Smooth muscle cell (in vitro differentiated cells): ENCODE measurements around the gene DOCK3. TPM values are rescaled to one million over a fixed set of nuclear protein-coding genes. Genes with fewer than 3 reads are reported as not detected.
A peak's percentile ranks its signal among the peaks of the same experiment; 100 is the strongest.
"Not testable (repeated sequence)": the region's sequence is repeated elsewhere in the genome, so short reads cannot be mapped to it uniquely, and the experiment has no call there.

Source experiments
- DNase-seq: peaks from one replicate; lab custom pipeline; 2025; ENCODE audit not compliant: unreplicated experiment; lab: John Stamatoyannopoulos, UW
- H2AFZ ChIP-seq: fragments of 200-600 bp; sonication (generic); 2 replicates; pipeline ENCODE4 v1.6.0; 2016; ENCODE audit warnings: antibody characterized with exemption, low read depth, mild to moderate bottlenecking
- H3F3A ChIP-seq: fragments of 200-600 bp; sonication (generic); 2 replicates; pipeline ENCODE4 v1.6.0; 2017; ENCODE audit warnings: antibody characterized with exemption, low read depth
- H3K27ac ChIP-seq: fragments of 200-600 bp; sonication (generic); 2 replicates; pipeline ENCODE4 v1.5.1; 2016; ENCODE audit warnings: low read depth, mild to moderate bottlenecking
- H3K27me3 ChIP-seq: fragments of 200-600 bp; sonication (generic); 2 replicates; pipeline ENCODE4 v1.6.1; 2016; ENCODE audit warnings: low read depth, mild to moderate bottlenecking
- H3K36me3 ChIP-seq: fragments of 200-600 bp; sonication (generic); 2 replicates; pipeline ENCODE4 v1.5.1; 2016; ENCODE audit warnings: low read depth
- H3K4me1 ChIP-seq: fragments of 200-600 bp; sonication (generic); 2 replicates; pipeline ENCODE4 v1.5.1; 2016; ENCODE audit warnings: low read depth
- H3K4me2 ChIP-seq: fragments of 200-600 bp; sonication (generic); 2 replicates; pipeline ENCODE4 v1.6.0; 2016; ENCODE audit warnings: mild to moderate bottlenecking
- H3K4me3 ChIP-seq: fragments of 200-600 bp; sonication (generic); 2 replicates; pipeline ENCODE4 v1.5.1; 2016; ENCODE audit warnings: mild to moderate bottlenecking
- H3K79me2 ChIP-seq: fragments of 200-600 bp; sonication (generic); 2 replicates; pipeline ENCODE4 v1.6.0; 2016; ENCODE audit warnings: low read depth, mild to moderate bottlenecking
- H3K9ac ChIP-seq: fragments of 200-600 bp; sonication (generic); 2 replicates; pipeline ENCODE4 v1.6.0; 2016; ENCODE audit warnings: low read depth
- H3K9me3 ChIP-seq: fragments of 200-600 bp; sonication (generic); replicated peaks from 2 replicates; pipeline ENCODE4 v1.5.1; 2016; ENCODE audit warnings: low read depth
- H4K20me1 ChIP-seq: fragments of 200-600 bp; sonication (generic); 2 replicates; pipeline ENCODE4 v1.6.0; 2016; ENCODE audit warnings: low read depth
- CTCF ChIP-seq: fragments of 200-600 bp; sonication (generic); IDR thresholded peaks from 2 replicates; pipeline ENCODE4 v1.5.1; 2017; ENCODE audit warnings: borderline replicate concordance, mild to moderate bottlenecking, antibody characterized with exemption; ENCODE audit not compliant: insufficient read depth, poor library complexity, severe bottlenecking
- WGBS: methylation state at CpG from one replicate; pipeline ENCODE4 v1.1.7; 2016; ENCODE audit warnings: low lambda C conversion rate; 5-methylcytosine and 5-hydroxymethylcytosine counted together
- polyA plus RNA-seq: library from polyadenylated mRNA; unstranded; fragments of >200 nt; fragmentation: Nextera tagmentation; extraction: Ambion mirVana; gene quantifications from 2 replicates; pipeline ENCODE4 v1.2.1, GENCODE V29; 2016
- total RNA-seq: library from RNA; depleted of rRNA; stranded (reverse); fragments of >200 nt; gene quantifications from 2 replicates; pipeline ENCODE4 v1.2.3, GENCODE V29; 2014

The DOCK3 gene
- total and polyA plus RNA-seq, 2 experiments from 2014 or later, result 0.29 to 2.2 TPM

- no peak overlapping the region for H3K27ac ChIP-seq
- no peaks in the 10 kb centered on the region for H3K9me3 ChIP-seq
- no peaks in the 10 kb centered on the region for H3K36me3 ChIP-seq
- H2AFZ ChIP-seq, result no peak overlapping the region
- no peak for TF ChIP-seq CTCF
- peaks cover 19% of the 10 kb centered on the region for H3K4me1 ChIP-seq
- no peak overlapping the region for H3K9ac ChIP-seq
- peaks cover 70% of the 10 kb centered on the region for H3K27me3 ChIP-seq
- peak overlapping the region; percentile 50 for H3K4me3 ChIP-seq
- H4K20me1 ChIP-seq, result no peaks in the 10 kb centered on the region
- H3K4me2 ChIP-seq, result peak overlapping the region; percentile 89
- no peaks in the 10 kb centered on the region for H3K79me2 ChIP-seq
- 63% methylated on average over 7 of the region's 7 CpGs for WGBS
- no peak for DNase-seq
- H3F3A ChIP-seq, result peaks cover 3% of the 10 kb centered on the region
These were observed 1.4 kb downstream of the DOCK3 start for GRCh38 chr3:50676031-50676705.

GRCh38 chr3:50687127-50687751 lies 12.5 kb downstream of the DOCK3 start:
- H3K4me1 ChIP-seq, result no peaks in the 10 kb centered on the region
- TF ChIP-seq CTCF, result no peak
- H3K4me2 ChIP-seq, result no peak overlapping the region
- H4K20me1 ChIP-seq, result no peaks in the 10 kb centered on the region
- H3K9ac ChIP-seq, result no peak overlapping the region
- no peaks in the 10 kb centered on the region for H3K36me3 ChIP-seq
- no peaks in the 10 kb centered on the region for H3K27me3 ChIP-seq
- no peak overlapping the region for H2AFZ ChIP-seq
- no peaks in the 10 kb centered on the region for H3K79me2 ChIP-seq
- H3F3A ChIP-seq, result no peaks in the 10 kb centered on the region
- no peak overlapping the region for H3K4me3 ChIP-seq
- H3K27ac ChIP-seq, result no peak overlapping the region
- H3K9me3 ChIP-seq, result no peaks in the 10 kb centered on the region
- WGBS, result 77% methylated on average over 7 of the region's 7 CpGs
- DNase-seq, result no peak

- Histone ChIP-seq H3K27me3 (no peaks in the 10 kb centered on the region), H3K79me2 (no peaks in the 10 kb centered on the region), H2AFZ (no peak overlapping the region), H3F3A (no peaks in the 10 kb centered on the region), H3K27ac (no peak overlapping the region), H3K4me1 (no peaks in the 10 kb centered on the region), H3K4me3 (no peak overlapping the region), H3K36me3 (no peaks in the 10 kb centered on the region), H3K9me3 (no peaks in the 10 kb centered on the region), H3K9ac (no peak overlapping the region), H3K4me2 (no peak overlapping the region), H4K20me1 (no peaks in the 10 kb centered on the region)
- WGBS, result 76% methylated on average over 2 of the region's 2 CpGs
- TF ChIP-seq CTCF, result no peak
- DNase-seq, result no peak
These were observed 13.2 kb downstream of the DOCK3 start for GRCh38 chr3:50687916-50688315.

- WGBS, result 61% methylated on average over 4 of the region's 4 CpGs
- H3K27me3 ChIP-seq, H3K36me3 ChIP-seq, H3K9me3 ChIP-seq, H3K4me2 ChIP-seq, H4K20me1 ChIP-seq, H3K79me2 ChIP-seq, DNase-seq, H3K9ac ChIP-seq, H3K4me1 ChIP-seq, H2AFZ ChIP-seq, H3K4me3 ChIP-seq, H3K27ac ChIP-seq, H3F3A ChIP-seq: not testable (repeated sequence)
These were observed 13.9 kb downstream of the DOCK3 start for GRCh38 chr3:50688602-50689001.
